ENCODE results near the gene SETD1B. TPM values are rescaled to one million over a fixed set of nuclear protein-coding genes. Genes with fewer than 3 reads are reported as not detected.

The SETD1B gene
- total RNA-seq, 1 experiment from 2014 or later, result 3.4 TPM

DNA sequence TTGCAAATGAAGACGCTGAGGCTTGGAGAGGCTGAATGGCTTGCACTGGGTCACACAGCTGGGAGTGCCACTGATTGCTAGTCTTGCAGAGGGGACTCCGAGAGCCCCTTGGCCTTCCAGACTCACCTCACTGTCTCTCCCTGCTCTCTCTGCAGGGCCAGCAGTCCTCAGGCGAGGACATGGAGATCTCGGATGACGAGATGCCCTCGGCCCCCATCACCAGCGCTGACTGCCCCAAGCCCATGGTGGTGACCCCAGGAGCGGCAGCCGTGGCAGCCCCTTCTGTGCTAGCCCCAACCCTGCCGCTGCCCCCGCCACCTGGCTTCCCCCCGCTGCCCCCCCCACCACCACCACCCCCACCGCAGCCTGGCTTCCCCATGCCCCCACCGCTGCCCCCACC is 10.1 kb downstream of the SETD1B start:
- in situ Hi-C loops (cut with HindIII; ENCODE audit: low pct_unique_long_range_greater_than_20kb, low sequenced_read_pairs), result no loop called here
- no peak for DNase-seq (ENCODE audit: low read depth)

DNA sequence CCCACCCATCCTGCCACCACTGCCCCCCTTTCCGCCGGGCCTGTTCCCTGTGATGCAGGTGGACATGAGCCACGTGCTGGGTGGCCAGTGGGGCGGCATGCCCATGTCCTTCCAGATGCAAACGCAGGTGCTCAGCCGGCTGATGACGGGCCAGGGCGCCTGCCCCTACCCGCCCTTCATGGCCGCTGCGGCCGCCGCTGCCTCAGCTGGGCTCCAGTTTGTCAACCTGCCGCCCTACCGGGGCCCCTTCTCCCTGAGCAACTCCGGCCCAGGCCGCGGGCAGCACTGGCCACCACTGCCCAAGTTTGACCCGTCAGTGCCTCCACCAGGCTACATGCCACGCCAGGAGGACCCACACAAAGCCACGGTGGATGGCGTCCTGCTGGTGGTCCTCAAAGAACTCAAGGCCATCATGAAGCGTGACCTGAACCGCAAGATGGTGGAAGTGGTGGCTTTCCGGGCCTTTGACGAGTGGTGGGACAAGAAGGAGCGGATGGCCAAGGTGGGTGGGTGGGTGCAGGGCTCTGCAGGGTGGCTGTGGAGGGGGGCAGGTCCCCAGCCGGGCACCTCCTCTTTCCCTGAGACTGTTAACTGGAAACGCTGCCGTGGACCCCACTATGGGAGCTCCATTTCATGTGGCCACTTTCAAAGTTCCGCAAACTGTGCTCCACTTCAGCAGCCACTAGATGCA is 10.8 kb downstream of the SETD1B start:
- no peak for DNase-seq (ENCODE audit: low read depth)
- in situ Hi-C loops (cut with HindIII; ENCODE audit: low pct_unique_long_range_greater_than_20kb, low sequenced_read_pairs), result no loop called here

- DNase-seq (ENCODE audit: low read depth), result no peak
- in situ Hi-C loops (cut with HindIII; ENCODE audit: low pct_unique_long_range_greater_than_20kb, low sequenced_read_pairs), result no loop called here
Measured at GRCh38 chr12:121815263-121815662, 11.5 kb downstream of the SETD1B start.

- no peak for DNase-seq (ENCODE audit: low read depth)
- in situ Hi-C loops (cut with HindIII; ENCODE audit: low pct_unique_long_range_greater_than_20kb, low sequenced_read_pairs), result no loop called here
Measured at GRCh38 chr12:121816925-121817647, 13.3 kb downstream of the SETD1B start.

GRCh38 chr12:121817648-121818043 is 13.8 kb downstream of the SETD1B start:
- DNase-seq (ENCODE audit: low read depth), result no peak
- in situ Hi-C loops (cut with HindIII; ENCODE audit: low pct_unique_long_range_greater_than_20kb, low sequenced_read_pairs), result no loop called here

- DNase-seq (ENCODE audit: low read depth), result no peak
- in situ Hi-C loops (cut with HindIII; ENCODE audit: low pct_unique_long_range_greater_than_20kb, low sequenced_read_pairs), result no loop called here
Measured at GRCh38 chr12:121819212-121819949, 15.6 kb downstream of the SETD1B start.

- in situ Hi-C loops (cut with HindIII; ENCODE audit: low pct_unique_long_range_greater_than_20kb, low sequenced_read_pairs), result no loop called here
- no peak for DNase-seq (ENCODE audit: low read depth)
Measured at GRCh38 chr12:121820056-121820455, 16.2 kb downstream of the SETD1B start.

- in situ Hi-C loops (cut with HindIII; ENCODE audit: low pct_unique_long_range_greater_than_20kb, low sequenced_read_pairs), result no loop called here
Measured at GRCh38 chr12:121822393-121823100, 18.7 kb downstream of the SETD1B start.

DNA sequence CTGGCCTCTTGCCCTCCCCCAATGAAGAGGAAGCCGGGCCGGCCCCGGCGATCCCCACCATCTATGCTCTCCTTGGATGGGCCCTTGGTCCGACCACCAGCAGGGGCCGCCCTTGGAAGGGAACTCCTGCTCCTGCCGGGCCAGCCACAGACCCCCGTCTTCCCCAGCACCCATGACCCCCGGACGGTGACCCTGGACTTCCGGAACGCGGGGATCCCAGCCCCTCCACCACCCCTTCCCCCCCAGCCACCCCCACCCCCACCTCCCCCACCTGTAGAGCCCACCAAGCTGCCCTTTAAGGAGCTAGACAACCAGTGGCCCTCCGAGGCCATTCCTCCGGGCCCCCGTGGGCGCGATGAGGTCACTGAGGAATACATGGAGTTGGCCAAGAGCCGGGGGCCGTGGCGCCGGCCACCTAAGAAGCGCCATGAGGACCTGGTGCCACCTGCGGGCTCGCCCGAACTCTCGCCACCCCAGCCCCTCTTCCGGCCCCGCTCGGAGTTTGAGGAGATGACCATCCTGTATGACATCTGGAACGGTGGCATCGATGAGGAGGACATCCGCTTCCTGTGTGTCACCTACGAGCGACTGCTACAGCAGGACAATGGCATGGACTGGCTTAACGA is 19.4 kb downstream of the SETD1B start:
- no peak for DNase-seq (ENCODE audit: low read depth)
- in situ Hi-C loops (cut with HindIII; ENCODE audit: low pct_unique_long_range_greater_than_20kb, low sequenced_read_pairs), result no loop called here

More at GRCh38 chr12:121822393-121823100, 18.7 kb downstream of the SETD1B start:
- no peak for DNase-seq (ENCODE audit: low read depth)

- DNase-seq (ENCODE audit: low read depth), result no peak
- in situ Hi-C loops (cut with HindIII; ENCODE audit: low pct_unique_long_range_greater_than_20kb, low sequenced_read_pairs), result no loop called here
Measured at GRCh38 chr12:121823727-121824115, 19.9 kb downstream of the SETD1B start.

- no peak for DNase-seq (ENCODE audit: low read depth)
- in situ Hi-C loops (cut with HindIII; ENCODE audit: low pct_unique_long_range_greater_than_20kb, low sequenced_read_pairs), result no loop called here
Measured at GRCh38 chr12:121825041-121825523, 21.3 kb downstream of the SETD1B start.

GRCh38 chr12:121826318-121827150 is 22.7 kb downstream of the SETD1B start:
- no peak for DNase-seq (ENCODE audit: low read depth)
- in situ Hi-C loops (cut with HindIII; ENCODE audit: low pct_unique_long_range_greater_than_20kb, low sequenced_read_pairs), result no loop called here

GRCh38 chr12:121827351-121828099 is 23.7 kb downstream of the SETD1B start:
- in situ Hi-C loops (cut with HindIII; ENCODE audit: low pct_unique_long_range_greater_than_20kb, low sequenced_read_pairs), result no loop called here
- DNase-seq (ENCODE audit: low read depth), result no peak

DNA sequence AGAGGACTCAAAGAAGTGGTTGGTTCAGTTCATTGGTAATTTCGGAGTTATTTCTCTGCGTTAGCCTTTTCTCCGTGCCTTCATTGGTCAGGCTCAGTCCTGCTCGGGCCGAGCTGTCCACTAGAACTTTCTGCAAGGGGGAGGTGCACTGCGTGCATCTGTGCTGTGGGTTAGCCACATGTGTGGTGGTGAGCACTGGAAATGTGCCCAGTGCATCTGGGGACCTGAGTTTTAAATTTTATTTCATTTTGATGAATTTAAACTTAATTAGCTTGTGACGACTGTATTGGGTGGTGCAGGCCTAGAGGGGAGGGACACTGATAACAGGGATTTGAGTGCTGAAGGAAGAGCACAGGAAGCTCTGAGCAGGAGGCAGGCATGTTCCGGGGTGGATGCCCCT is 24.5 kb downstream of the SETD1B start:
- DNase-seq (ENCODE audit: low read depth), result no peak
- in situ Hi-C loops (cut with HindIII; ENCODE audit: low pct_unique_long_range_greater_than_20kb, low sequenced_read_pairs), result no loop called here

DNA sequence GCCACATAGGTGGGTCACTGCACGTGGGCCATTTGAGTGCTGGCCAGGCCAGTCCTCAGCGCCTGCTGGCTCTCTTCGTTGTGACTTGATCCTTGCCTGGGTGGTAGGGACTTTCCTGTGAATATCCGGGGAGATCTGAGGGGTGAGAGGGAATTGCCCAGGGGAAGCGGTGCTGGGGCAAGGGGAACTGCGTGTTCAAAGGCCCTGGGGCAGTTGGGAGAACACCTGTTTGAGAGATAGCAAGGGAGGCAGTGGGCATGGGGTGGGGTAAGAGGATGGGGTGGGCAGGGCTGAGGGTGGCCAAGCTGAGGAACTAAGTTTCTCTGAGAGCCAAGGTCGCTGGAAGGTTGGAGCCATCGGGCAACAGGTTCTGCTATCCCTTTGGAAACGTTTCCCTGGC is 25.0 kb downstream of the SETD1B start:
- DNase-seq (ENCODE audit: low read depth), result no peak
- in situ Hi-C loops (cut with HindIII; ENCODE audit: low pct_unique_long_range_greater_than_20kb, low sequenced_read_pairs), result no loop called here

DNA sequence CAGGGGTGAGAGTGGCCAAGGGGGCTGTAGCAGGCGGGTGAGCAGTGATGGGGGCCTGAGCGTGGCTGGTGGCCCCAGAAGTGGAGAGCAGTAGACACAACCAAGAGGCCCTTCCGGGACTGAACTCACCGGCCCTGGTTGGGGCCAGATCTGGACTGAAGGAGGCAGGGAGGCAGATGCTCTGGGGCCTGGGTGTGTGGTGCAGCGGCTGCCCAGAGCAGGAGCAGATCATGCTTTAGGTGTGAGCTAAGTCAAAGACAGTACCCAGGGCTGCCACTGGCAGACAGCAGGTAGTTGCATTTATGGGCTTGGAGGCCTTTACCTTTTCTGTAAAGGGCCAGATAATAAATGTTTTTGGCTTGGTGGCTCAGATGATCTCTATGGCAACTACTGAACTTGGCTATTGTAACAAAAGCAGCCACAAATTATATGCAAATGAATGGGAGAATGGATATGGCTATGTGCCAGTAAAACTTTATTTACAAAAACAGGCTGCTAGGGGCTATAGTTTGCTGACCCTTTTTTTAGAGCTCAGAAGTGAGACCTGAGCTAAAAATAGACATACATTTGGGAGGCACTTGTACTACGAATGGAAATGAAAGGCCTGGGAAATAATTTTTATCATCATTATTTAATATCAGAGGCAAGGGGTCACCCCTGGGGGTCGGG is 25.6 kb downstream of the SETD1B start:
- in situ Hi-C loops (cut with HindIII; ENCODE audit: low pct_unique_long_range_greater_than_20kb, low sequenced_read_pairs), result no loop called here
- DNase-seq (ENCODE audit: low read depth), result no peak
